ENCODE results near the gene MKI67. TPM values are rescaled to one million over a fixed set of nuclear protein-coding genes. Genes with fewer than 3 reads are reported as not detected.
A peak's percentile ranks its signal among the peaks of the same experiment; 100 is the strongest.

MKI67 gene
- total RNA-seq, 4 donors from 2014 or later, result 2.4 to 9.1 (median 4.2) TPM

- 72 to 73% methylated on average over 20 of the region's 20 CpGs for WGBS, 2 donors
- intact Hi-C loops (cut with DNase I; ENCODE audit: low total_unique reads), result loop anchor here (10.0 kb wide), 1 partner anchor 76 kb away; no protein-coding TSS in a partner anchor
- no peak for DNase-seq (ENCODE audit: low spot score in 2 of 2)
- no peak overlapping the region for H3K4me3 ChIP-seq (ENCODE audit: low read depth, poor library complexity, severe bottlenecking)
- TF ChIP-seq POLR2A (IDR thresholded peaks at IDR 0.05), result no peak
- TF ChIP-seq CTCF (IDR thresholded peaks at IDR 0.05), result no peak
Observed at GRCh38 chr10:128150561-128150960, 24.3 kb upstream of the MKI67 start.

DNA sequence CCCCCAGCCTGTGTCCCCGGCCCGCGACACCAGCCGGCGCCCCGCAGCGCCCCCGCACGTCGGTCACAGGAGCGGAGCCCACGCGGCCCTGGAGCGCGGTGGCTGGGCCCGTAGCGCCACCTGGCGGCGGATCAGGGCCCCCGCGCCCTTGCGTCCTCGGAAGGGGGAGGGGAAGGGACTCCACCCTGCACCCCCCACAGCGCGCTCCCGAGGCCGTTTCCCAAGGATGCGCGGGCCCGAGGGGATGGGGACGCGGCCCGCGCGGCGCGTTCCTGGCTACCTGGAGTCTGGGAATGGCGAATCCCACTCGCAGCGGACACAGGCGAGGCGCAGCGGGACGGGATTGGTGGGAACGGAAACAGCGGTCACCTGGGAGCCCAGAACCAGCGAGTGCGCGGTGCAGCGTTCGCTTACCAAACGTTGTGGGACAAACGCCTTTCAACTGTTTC, 23.8 kb upstream of the MKI67 start:
- TF ChIP-seq CTCF (IDR thresholded peaks at IDR 0.05) (no peak), POLR2A (IDR thresholded peaks at IDR 0.05) (no peak)
- intact Hi-C loops (cut with DNase I; ENCODE audit: low total_unique reads), result loop anchor here (10.0 kb wide), 1 partner anchor 75 kb away; no protein-coding TSS in a partner anchor
- WGBS, 2 donors, result 2% methylated on average over 20 to 23 of the region's 53 CpGs
- H3K4me3 ChIP-seq (ENCODE audit: low read depth, poor library complexity, severe bottlenecking), result no peak overlapping the region
- DNase-seq (ENCODE audit: low spot score in 2 of 2), result peak in 1 of 2 donors; percentile 89

DNA sequence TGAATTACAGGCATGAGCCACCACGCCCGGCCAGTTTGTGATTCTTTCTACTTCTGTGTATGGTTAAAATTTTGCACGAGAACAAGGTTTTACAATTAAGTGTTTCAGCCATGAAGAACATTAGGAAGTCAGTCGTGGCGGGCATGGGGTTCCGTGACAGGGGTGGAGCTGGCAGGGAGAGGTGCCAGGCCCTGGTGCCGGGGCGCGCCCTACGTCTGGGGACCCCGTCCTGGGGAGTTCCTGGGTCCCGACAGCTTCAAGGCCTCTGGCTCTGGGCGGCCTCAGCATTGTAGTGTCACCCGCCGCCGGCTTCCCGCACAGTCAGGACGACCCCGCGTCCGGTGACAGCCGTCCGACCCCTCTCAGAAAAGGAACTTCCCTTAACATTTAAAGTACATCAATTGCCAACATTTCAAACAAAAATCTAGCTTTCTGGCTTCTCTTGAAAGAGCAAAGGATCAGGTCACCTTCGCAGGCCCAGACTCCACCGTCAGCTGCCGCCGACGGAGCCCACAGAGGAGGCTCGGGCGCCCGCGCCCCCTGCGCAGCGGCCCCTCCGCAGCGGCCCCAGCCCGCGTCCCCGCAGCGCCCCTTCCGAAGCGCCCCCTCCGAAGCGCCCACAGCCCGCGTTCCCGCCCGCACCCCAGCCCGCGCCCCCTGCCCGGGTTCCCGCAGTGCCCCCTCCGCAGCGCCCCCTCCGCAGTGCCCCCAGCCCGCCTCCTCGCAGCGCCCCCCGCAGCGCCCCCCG, 23.2 kb upstream of the MKI67 start:
- no peak for TF ChIP-seq POLR2A (IDR thresholded peaks at IDR 0.05)
- intact Hi-C loops (cut with DNase I; ENCODE audit: low total_unique reads), result loop anchor here (10.0 kb wide), 1 partner anchor 75 kb away; no protein-coding TSS in a partner anchor
- no peak for DNase-seq (ENCODE audit: low spot score in 2 of 2)
- WGBS, 2 donors, result 34 to 51% methylated on average over 28 to 57 of the region's 61 CpGs
- no peak overlapping the region for H3K4me3 ChIP-seq (ENCODE audit: low read depth, poor library complexity, severe bottlenecking)

GRCh38 chr10:128147669-128148068, 21.4 kb upstream of the MKI67 start:
- intact Hi-C loops (cut with DNase I; ENCODE audit: low total_unique reads), result no loop called here
- DNase-seq (ENCODE audit: low spot score in 2 of 2), result no peak
- WGBS, 2 donors, result 22 to 25% methylated on average over 2 of the region's 2 CpGs
- TF ChIP-seq CTCF (IDR thresholded peaks at IDR 0.05) (no peak), POLR2A (IDR thresholded peaks at IDR 0.05) (no peak)
- H3K4me3 ChIP-seq (ENCODE audit: low read depth, poor library complexity, severe bottlenecking), result no peak overlapping the region

- DNase-seq (ENCODE audit: low spot score in 2 of 2), result no peak
- intact Hi-C loops (cut with DNase I; ENCODE audit: low total_unique reads), result no loop called here
- TF ChIP-seq POLR2A (IDR thresholded peaks at IDR 0.05) (no peak), CTCF (IDR thresholded peaks at IDR 0.05) (no peak)
Observed at GRCh38 chr10:128147064-128147463, 20.8 kb upstream of the MKI67 start.

DNA sequence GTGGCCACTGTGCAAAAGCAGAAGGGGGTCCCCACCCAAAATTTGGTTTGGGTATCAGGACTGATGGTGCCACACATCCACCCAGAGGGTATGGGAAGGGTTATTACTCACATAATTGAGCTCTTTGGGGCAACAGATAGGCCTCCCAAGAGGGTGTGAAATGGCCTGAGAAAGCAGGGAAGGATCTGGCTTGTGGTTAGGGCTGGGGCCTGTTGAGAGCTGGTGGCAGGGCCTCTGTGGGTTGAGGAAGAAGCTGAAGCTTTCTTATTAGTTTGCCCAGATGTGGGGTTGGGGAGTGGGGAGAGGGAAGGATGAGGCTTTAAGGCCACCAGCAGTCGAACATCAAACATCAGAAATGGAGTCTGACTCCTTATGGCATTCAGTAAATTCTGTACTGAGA, 18.3 kb upstream of the MKI67 start:
- intact Hi-C loops (cut with DNase I; ENCODE audit: low total_unique reads), result no loop called here
- WGBS, 2 donors, result 87 to 96% methylated on average over 1 of the region's 1 CpG
- H3K4me3 ChIP-seq (ENCODE audit: low read depth, poor library complexity, severe bottlenecking), result no peak overlapping the region
- TF ChIP-seq POLR2A (IDR thresholded peaks at IDR 0.05), result no peak
- no peak for TF ChIP-seq CTCF (IDR thresholded peaks at IDR 0.05)
- DNase-seq (ENCODE audit: low spot score in 2 of 2), result no peak

More at GRCh38 chr10:128147064-128147463, 20.8 kb upstream of the MKI67 start:
- WGBS, 2 donors, result 55 to 64% methylated on average over 4 of the region's 4 CpGs
- no peak overlapping the region for H3K4me3 ChIP-seq (ENCODE audit: low read depth, poor library complexity, severe bottlenecking)

Data from lower leg skin (tissue), 4 donors.